HepG2 (cell line): ENCODE data around the gene TLN1. TPM values are rescaled to one million over a fixed set of nuclear protein-coding genes. Genes with fewer than 3 reads are reported as not detected.

Experiments
- BRCA1 ChIP-seq: sonication (generic); formaldehyde crosslinking; IDR thresholded peaks from 2 replicates; pipeline ENCODE4 v1.4.0; 2020; ENCODE audit warnings: missing genetic modification reagents
- CBX1 ChIP-seq: IDR thresholded peaks from one replicate; pipeline ENCODE4 v1.6.1; 2016; ENCODE audit warnings: antibody characterized with exemption, low read depth
- ESRRA ChIP-seq: sonication (generic); formaldehyde crosslinking; IDR thresholded peaks from 2 replicates; pipeline ENCODE4 v1.5.1; 2020; ENCODE audit warnings: mild to moderate bottlenecking, low read depth, missing genetic modification reagents
- GATAD1 ChIP-seq: IDR thresholded peaks from 2 replicates; pipeline ENCODE4 v1.6.1; 2016; ENCODE audit warnings: missing genetic modification reagents, missing compliant biosample characterization
- HNRNPK ChIP-seq: fragments of 200-400 bp; formaldehyde crosslinking; IDR thresholded peaks from 2 replicates; pipeline ENCODE4 v1.6.1; 2018; ENCODE audit warnings: low read length, low read depth, moderate library complexity, mild to moderate bottlenecking; ENCODE audit not compliant: poor library complexity, severe bottlenecking
- NBN ChIP-seq: fragments of 450-650 bp; conservative IDR thresholded peaks from 2 replicates; pipeline ENCODE4 v1.6.1; 2017
- POGZ ChIP-seq: sonication (generic); formaldehyde crosslinking; IDR thresholded peaks from 2 replicates; pipeline ENCODE4 v1.4.0; 2020; ENCODE audit warnings: mild to moderate bottlenecking, missing genetic modification reagents
- SNAI1 ChIP-seq: sonication (generic); formaldehyde crosslinking; IDR thresholded peaks from 2 replicates; pipeline ENCODE4 v1.5.0; 2020; ENCODE audit warnings: mild to moderate bottlenecking, missing genetic modification reagents, borderline replicate concordance
- SP1 ChIP-seq, 2 experiments: fragments of 450-650 bp in 1 of 2; sonication (generic) in 1 of 2; formaldehyde crosslinking in 1 of 2; IDR thresholded peaks; 2 replicates each; pipeline versions ENCODE4 v1.4.0 to v1.6.1; 2016 to 2020; ENCODE audit warnings: missing genetic modification reagents in 1 of 2
- TBX2 ChIP-seq: sonication (generic); formaldehyde crosslinking; IDR thresholded peaks from 2 replicates; pipeline ENCODE4 v1.5.0; 2020; ENCODE audit warnings: missing genetic modification reagents, mild to moderate bottlenecking, borderline replicate concordance
- XRCC5 ChIP-seq: fragments of 200-400 bp; formaldehyde crosslinking; optimal IDR thresholded peaks from 2 replicates; pipeline ENCODE3; 2017; ENCODE audit warnings: mild to moderate bottlenecking, low read length
- ZFAT ChIP-seq: sonication (generic); formaldehyde crosslinking; conservative IDR thresholded peaks from 2 replicates; pipeline ENCODE4 v1.8.1; 2023; ENCODE audit warnings: missing genetic modification reagents, inconsistent platforms
- ZNF124 ChIP-seq: sonication (generic); formaldehyde crosslinking; IDR thresholded peaks from 2 replicates; pipeline ENCODE4 v1.4.0; 2020; ENCODE audit warnings: missing genetic modification reagents
- ZNF235 ChIP-seq: sonication (generic); formaldehyde crosslinking; IDR thresholded peaks from 2 replicates; pipeline ENCODE4 v1.8.1; 2023; ENCODE audit warnings: mild to moderate bottlenecking, missing genetic modification reagents, borderline replicate concordance
- ZNF264 ChIP-seq: sonication (generic); formaldehyde crosslinking; IDR thresholded peaks from 2 replicates; pipeline ENCODE4 v1.4.0; 2020; ENCODE audit warnings: missing genetic modification reagents
- ZNF883 ChIP-seq: sonication (generic); formaldehyde crosslinking; IDR thresholded peaks from 2 replicates; pipeline ENCODE4 v1.5.1; 2020; ENCODE audit warnings: mild to moderate bottlenecking, missing genetic modification reagents; ENCODE audit errors: not compliant biosample characterization
- polyA plus RNA-seq, 8 experiments: library from polyadenylated mRNA; depleted of rRNA in 3 of 8; stranded (reverse) in 7 of 8; unstranded in 1 of 8; fragments of >200 nt; fragmentation: Illumina TruSeq in 4 of 8; extraction: Trizol in 4 of 8; gene quantifications; 2 replicates each; pipeline versions ENCODE4 v1.2.1 to v1.2.3, GENCODE V29; 2011 to 2016; ENCODE audit warnings: low read depth in 4 of 8, missing spikeins in 1 of 8, mixed read lengths in 1 of 8; ENCODE audit not compliant: insufficient read depth in 1 of 8
- total RNA-seq, 5 experiments: library from RNA; depleted of rRNA; stranded (reverse); fragments of >200 nt; fragmentation: Illumina TruSeq; extraction: Trizol; gene quantifications; 2 replicates each; pipeline ENCODE4 v1.2.3, GENCODE V29; 2016; ENCODE audit warnings: low read depth in 1 of 5
- TF ChIP-seq, protein P1 (sequence below): sonication (generic); formaldehyde crosslinking; IDR thresholded peaks from 2 replicates; pipeline ENCODE4 v1.9.0; 2022; ENCODE audit warnings: low read depth, missing genetic modification reagents
- TF ChIP-seq, protein P2 (sequence below): sonication (generic); formaldehyde crosslinking; IDR thresholded peaks from 2 replicates; pipeline ENCODE4 v1.5.0; 2020; ENCODE audit warnings: mild to moderate bottlenecking, missing genetic modification reagents, borderline replicate concordance
- TF ChIP-seq, protein P3 (sequence below): sonication (generic); formaldehyde crosslinking; IDR thresholded peaks from 2 replicates; pipeline ENCODE4 v1.5.1; 2020; ENCODE audit warnings: missing genetic modification reagents, mild to moderate bottlenecking, borderline replicate concordance

TLN1 gene
- total and polyA plus RNA-seq, 2 of the 13 experiments (the other 11 are each of a cell fraction or from before 2014, with no cell fraction given): 35.2 to 51.8 TPM

DNA sequence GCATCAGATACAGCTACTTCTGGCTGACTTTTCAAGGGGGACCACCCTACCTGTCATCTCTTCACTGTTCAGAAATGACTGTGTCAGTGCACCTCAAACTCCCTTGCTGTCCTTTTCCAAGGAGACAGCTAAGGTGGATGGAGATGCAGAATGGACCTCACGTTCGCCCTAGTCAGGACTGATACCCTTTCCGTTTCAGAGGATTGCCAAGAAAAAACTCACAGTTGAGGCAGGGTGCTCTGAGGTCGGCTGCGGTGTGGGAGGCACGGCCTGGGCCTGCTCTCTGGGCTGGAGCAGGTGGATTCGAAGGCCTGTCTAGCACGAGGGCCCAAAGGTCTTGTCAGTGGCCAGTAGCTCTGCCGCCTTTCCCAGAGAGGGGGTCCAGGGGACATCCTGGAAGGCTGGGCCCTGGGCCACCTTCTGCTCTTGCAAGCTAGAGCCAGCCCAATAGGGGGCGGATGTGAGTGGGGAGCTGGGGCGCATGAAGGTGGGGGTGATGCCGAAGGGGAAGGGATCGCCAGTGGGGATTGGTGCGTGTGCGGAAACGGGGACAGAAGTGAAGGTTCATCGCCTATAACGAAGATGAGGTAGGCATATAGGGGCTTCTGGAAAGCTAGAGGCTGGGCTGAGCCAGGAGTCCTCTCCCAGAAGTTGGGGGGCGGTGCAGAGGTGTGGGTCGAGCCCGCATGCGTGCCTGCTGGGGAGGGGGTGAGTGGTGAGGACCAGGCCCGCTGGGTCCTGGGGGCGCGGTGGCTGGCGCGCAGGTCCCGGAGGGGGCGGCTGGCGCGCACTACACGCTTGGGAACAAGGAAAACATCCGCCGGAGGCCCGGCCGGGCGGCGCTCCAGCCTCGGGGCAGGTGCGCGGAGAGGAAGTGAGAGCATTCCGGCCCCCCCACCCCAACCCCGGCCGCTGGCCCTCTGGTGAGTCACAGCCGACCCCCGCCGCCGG is 24.6 kb upstream of the TLN1 start (continued):
- TF ChIP-seq CBX1 (no peak), ZNF883 (CRISPR knock-in tag) (peak; percentile 50), ESRRA (CRISPR knock-in tag) (0 out of 2 replicates have a peak, but pooled peaks have one; percentile 2), BRCA1 (CRISPR knock-in tag) (0 out of 2 replicates have a peak, but pooled peaks have one; percentile 36), ZFAT (no peak; the same call in 1 of the 2 replicates), HNRNPK (peak; percentile 81), XRCC5 (no peak), ZNF235 (CRISPR knock-in tag) (0 out of 2 replicates have a peak, but pooled peaks have one; percentile 73), GATAD1 (CRISPR knock-in tag) (peak; percentile 40; the same call in 1 of the 2 replicates), NBN (no peak), ZNF124 (CRISPR knock-in tag) (peak; percentile 43; the same call in 1 of the 2 replicates), SP1 (IDR thresholded peaks at IDR 0.05) (no peak), SP1 (CRISPR knock-in tag; IDR thresholded peaks at IDR 0.05) (peak; percentile 14; the same call in 1 of the 2 replicates), SNAI1 (CRISPR knock-in tag) (peak; percentile 90; the same call in 1 of the 2 replicates), TBX2 (CRISPR knock-in tag) (peak; percentile 63), ZNF264 (peak; percentile 58; the same call in 1 of the 2 replicates), POGZ (peak; percentile 47; the same call in 1 of the 2 replicates)
- TF ChIP-seq, protein P1, sequence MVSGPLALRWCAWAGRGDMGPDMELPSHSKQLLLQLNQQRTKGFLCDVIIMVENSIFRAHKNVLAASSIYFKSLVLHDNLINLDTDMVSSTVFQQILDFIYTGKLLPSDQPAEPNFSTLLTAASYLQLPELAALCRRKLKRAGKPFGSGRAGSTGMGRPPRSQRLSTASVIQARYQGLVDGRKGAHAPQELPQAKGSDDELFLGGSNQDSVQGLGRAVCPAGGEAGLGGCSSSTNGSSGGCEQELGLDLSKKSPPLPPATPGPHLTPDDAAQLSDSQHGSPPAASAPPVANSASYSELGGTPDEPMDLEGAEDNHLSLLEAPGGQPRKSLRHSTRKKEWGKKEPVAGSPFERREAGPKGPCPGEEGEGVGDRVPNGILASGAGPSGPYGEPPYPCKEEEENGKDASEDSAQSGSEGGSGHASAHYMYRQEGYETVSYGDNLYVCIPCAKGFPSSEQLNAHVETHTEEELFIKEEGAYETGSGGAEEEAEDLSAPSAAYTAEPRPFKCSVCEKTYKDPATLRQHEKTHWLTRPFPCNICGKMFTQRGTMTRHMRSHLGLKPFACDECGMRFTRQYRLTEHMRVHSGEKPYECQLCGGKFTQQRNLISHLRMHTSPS (CRISPR knock-in tag): peak; percentile 46; the same call in 1 of the 2 replicates
- TF ChIP-seq, protein P2, sequence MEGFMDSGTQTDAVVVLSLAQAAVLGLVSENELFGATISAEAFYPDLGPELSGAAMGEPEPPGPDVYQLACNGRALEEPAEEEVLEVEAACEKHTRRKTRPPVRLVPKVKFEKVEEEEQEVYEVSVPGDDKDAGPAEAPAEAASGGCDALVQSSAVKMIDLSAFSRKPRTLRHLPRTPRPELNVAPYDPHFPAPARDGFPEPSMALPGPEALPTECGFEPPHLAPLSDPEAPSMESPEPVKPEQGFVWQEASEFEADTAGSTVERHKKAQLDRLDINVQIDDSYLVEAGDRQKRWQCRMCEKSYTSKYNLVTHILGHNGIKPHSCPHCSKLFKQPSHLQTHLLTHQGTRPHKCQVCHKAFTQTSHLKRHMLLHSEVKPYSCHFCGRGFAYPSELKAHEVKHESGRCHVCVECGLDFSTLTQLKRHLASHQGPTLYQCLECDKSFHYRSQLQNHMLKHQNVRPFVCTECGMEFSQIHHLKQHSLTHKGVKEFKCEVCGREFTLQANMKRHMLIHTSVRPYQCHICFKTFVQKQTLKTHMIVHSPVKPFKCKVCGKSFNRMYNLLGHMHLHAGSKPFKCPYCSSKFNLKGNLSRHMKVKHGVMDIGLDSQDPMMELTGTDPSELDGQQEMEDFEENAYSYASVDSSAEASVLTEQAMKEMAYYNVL: peak; percentile 50; the same call in 1 of the 2 replicates
- TF ChIP-seq, protein P3, sequence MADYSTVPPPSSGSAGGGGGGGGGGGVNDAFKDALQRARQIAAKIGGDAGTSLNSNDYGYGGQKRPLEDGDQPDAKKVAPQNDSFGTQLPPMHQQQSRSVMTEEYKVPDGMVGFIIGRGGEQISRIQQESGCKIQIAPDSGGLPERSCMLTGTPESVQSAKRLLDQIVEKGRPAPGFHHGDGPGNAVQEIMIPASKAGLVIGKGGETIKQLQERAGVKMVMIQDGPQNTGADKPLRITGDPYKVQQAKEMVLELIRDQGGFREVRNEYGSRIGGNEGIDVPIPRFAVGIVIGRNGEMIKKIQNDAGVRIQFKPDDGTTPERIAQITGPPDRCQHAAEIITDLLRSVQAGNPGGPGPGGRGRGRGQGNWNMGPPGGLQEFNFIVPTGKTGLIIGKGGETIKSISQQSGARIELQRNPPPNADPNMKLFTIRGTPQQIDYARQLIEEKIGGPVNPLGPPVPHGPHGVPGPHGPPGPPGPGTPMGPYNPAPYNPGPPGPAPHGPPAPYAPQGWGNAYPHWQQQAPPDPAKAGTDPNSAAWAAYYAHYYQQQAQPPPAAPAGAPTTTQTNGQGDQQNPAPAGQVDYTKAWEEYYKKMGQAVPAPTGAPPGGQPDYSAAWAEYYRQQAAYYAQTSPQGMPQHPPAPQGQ (CRISPR knock-in tag): no peak
